Endothelial cell of umbilical vein (primary cell): ENCODE measurements around the gene LYPD1.

Source experiments
- CTCF ChIP-seq, 2 donors: IDR thresholded peaks; 1 replicate in 1 of 2; 2 replicates in 1 of 2; pipeline ENCODE4 v1.5.1; 2011; ENCODE audit warnings: low read length in 2 of 2, mild to moderate bottlenecking in 2 of 2, moderate library complexity in 2 of 2, control low read depth in 1 of 2, inconsistent platforms in 1 of 2, low read depth in 1 of 2; ENCODE audit not compliant: insufficient read depth in 1 of 2; ENCODE audit errors: extremely low read depth in 1 of 2
- EZH2 ChIP-seq: IDR thresholded peaks from 2 replicates; pipeline ENCODE4 v1.6.1; 2012; ENCODE audit warnings: borderline replicate concordance, low read depth, mild to moderate bottlenecking, moderate library complexity, low read length, inconsistent platforms; ENCODE audit not compliant: severe bottlenecking
- GATA2 ChIP-seq: IDR thresholded peaks from 2 replicates; pipeline ENCODE4 v1.7.0; 2011; ENCODE audit warnings: low read depth, mild to moderate bottlenecking, moderate library complexity, mixed read lengths, low read length; ENCODE audit not compliant: insufficient read length, insufficient read depth
- JUN ChIP-seq: IDR thresholded peaks from 2 replicates; pipeline ENCODE4 v1.6.1; 2011; ENCODE audit warnings: borderline replicate concordance, low read depth; ENCODE audit not compliant: insufficient read length, insufficient read depth
- MYC ChIP-seq: IDR thresholded peaks from one replicate; pipeline ENCODE4 v1.6.1; 2011; ENCODE audit warnings: mild to moderate bottlenecking, low read depth, low read length
- POLR2A ChIP-seq: IDR thresholded peaks from 2 replicates; pipeline ENCODE4 v1.6.1; 2012; ENCODE audit warnings: low read depth, mild to moderate bottlenecking, control low read depth, low read length
- POLR2AphosphoS5 ChIP-seq: IDR thresholded peaks from 2 replicates; pipeline ENCODE4 v1.6.1; 2012; ENCODE audit warnings: low read depth, mild to moderate bottlenecking, control low read depth, low read length, moderate library complexity; ENCODE audit not compliant: insufficient read depth

GRCh38 chr2:132623096-132623839, 46.7 kb downstream of the LYPD1 start:
- TF ChIP-seq CTCF (IDR thresholded peaks at IDR 0.05; ENCODE audit: extremely low read depth in 1 of 2, insufficient read depth in 1 of 2, low read depth in 1 of 2, low read length in 2 of 2): no peak
- no peak for TF ChIP-seq POLR2AphosphoS5
- TF ChIP-seq EZH2: no peak
- no peak for TF ChIP-seq POLR2A
- no peak for TF ChIP-seq MYC
- no peak for TF ChIP-seq JUN
- TF ChIP-seq GATA2: no peak
